ENCODE measurements around the gene TXNL1.
"Not testable (repeated sequence)": the region's sequence is repeated elsewhere in the genome, so short reads cannot be mapped to it uniquely, and the experiment has no call there.

TXNL1 gene

GRCh38 chr18:56638232-56639103 is at the start of gene TXNL1:
Gene TXNL1 (minus strand): TSS chr18:56638592. CDS start chr18:56638440, 152 bp downstream.
- DNase-seq (ENCODE audit: low read depth in 2 of 2, low spot score in 1 of 2), result peak; percentile 98 to 99

GRCh38 chr18:56684277-56684676 is 45.9 kb upstream of the TXNL1 start:
- no peak for DNase-seq (ENCODE audit: low read depth in 2 of 2, low spot score in 1 of 2)

DNA sequence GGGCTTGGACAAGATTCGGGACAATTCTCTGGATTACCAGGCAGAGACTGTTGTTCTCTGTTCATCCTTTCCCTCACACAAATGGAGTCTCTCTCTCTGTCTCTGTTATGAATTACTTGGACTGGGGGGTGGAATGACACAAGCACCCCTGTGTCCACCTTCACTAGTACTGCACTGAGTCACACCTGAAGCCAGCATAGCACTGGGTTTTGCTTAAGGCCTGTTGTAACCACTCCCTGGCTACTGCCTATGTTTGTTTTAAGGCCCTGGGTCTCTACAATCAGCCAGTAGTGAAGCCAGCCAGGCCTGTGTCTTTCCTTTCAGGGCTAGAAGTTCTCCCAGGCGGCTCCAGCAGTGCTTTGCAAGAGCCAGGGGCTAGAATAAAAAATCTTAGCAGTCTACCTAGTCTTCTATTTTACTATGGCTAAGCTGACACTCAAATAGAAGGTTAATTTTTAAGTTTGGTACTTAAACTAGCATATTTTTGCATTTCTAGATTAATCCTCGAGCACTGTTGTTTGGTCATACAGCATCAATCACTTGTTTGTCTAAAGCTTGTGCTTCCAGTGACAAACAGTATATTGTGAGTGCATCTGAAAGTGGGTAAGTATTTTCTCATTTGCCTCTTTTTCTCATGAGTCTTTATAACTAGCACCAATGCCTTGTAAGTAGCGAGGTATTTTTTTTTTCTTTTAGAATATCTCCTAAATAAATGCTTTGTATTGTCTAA is 40.6 kb upstream of the TXNL1 start:
- DNase-seq (ENCODE audit: low read depth in 2 of 2, low spot score in 1 of 2), result no peak

DNA sequence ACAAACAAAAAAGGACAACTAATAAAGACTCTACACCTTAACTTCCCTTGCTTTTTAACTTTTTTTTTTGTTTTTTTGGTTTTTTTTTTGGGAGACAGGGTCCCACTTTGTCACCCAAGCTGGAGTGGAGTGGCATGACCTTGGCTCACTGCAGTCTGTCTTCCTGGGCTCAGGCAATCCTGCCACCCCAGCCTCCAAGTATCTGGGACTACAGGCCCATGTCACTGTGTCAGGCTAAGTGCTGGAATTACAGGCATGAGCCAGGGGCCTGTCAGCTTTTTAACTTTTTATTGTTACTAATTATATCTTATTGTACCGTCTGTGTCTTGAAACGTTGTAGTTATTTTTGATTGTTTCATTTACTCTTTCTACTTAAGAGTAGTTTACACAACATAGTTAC is 38.2 kb upstream of the TXNL1 start:
- DNase-seq (ENCODE audit: low read depth in 2 of 2, low spot score in 1 of 2), result no peak

DNA sequence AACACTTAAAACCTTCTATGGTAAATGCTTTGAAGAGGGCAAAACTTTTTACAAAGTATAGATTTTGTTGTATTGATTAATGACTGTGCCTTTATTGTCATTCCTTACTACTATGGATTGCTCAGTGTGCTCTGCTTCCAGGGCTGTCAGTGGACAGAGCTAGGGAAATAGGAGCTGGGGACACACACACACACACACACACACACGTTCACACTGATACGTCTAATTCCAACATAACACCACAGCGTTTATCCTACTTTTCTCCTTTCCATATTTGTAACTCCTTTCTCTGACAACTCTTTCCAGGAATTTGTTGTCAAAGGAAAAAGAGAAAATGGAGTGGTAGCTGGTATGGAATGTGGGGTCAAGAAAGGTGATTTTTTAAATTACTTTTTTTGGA is 34.6 kb upstream of the TXNL1 start:
- DNase-seq (ENCODE audit: low read depth in 2 of 2, low spot score in 1 of 2), result no peak

DNA sequence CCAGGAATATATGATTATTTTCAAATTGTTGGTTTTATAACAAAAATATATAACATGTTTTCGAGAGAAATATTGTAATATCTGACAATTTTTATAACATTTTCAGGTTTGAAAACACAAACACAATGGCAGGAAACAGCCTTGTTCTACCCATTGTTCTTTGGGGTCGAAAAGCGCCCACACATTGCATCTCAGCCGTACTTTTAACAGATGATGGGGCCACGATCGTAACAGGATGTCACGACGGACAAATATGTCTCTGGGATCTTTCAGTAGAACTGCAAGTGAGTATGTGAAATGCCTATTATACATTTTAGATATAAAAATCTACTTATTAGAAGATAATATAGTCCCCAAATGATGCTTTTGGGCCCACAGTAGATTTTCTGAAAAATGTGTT is 34.0 kb upstream of the TXNL1 start:
- no peak for DNase-seq (ENCODE audit: low read depth in 2 of 2, low spot score in 1 of 2)

DNA sequence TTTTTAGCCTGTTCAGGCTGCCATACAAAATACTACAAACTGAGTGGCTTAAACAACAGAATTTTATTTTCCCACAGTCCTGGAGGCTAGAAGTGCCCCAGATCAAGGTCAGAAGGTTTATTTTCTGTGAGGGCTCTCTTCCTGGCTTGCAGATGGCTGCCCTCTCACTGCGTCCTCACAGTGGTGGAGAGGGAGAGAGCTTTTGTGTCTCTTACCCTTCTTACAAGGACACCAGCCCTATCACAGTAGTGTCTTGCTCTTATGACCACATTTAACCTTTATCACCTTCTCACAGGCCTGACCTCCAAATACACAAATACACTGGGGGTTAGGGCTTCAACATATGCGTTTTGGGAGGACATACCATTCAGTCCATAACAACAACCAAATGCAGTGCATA is 24.5 kb upstream of the TXNL1 start:
- DNase-seq (ENCODE audit: low read depth in 2 of 2, low spot score in 1 of 2), result no peak

DNA sequence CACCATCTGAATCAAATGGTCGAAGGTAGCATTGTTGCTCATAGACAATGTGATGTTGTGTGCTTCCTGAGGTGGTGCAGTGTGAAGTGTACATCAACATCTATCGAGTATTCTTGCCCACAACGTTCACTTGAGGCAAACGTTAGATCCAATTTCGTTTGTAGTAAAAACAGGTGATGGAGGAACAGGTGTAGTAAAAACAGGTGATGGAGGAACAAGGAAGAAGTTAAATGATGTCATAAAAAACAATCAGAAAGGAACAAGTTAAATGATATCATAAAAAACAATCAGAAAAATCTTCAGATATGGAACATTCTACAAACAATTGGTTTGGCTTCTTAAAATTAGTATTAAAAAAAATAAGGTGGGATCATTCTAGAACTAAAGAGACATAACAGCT is 24.1 kb upstream of the TXNL1 start:
- no peak for DNase-seq (ENCODE audit: low read depth in 2 of 2, low spot score in 1 of 2)

- no peak for DNase-seq (ENCODE audit: low read depth in 2 of 2, low spot score in 1 of 2)
Measured at GRCh38 chr18:56662063-56662408, 23.6 kb upstream of the TXNL1 start.

- DNase-seq (ENCODE audit: low read depth in 2 of 2, low spot score in 1 of 2), result no peak
Measured at GRCh38 chr18:56661360-56662062, 23.1 kb upstream of the TXNL1 start.

DNA sequence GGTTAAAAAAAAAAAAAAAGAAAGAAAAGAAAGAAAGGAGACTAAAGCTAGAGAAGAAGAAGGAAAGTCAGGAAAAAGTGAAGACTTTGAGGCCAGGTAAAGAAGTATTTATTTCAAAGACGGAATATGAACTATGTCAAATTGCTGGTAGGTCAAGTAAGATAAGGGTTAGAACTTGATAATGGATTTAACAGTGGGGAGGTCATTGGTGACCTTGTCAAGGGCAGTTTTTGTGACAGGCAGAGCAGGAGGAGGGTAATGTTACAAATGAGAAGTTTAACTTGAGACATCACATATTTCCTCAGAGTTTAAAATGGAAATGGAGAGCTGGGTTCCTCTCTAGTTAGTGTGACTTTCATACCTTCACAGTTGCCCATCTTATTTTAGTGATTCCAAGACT is 22.3 kb upstream of the TXNL1 start:
- DNase-seq (ENCODE audit: low read depth in 2 of 2, low spot score in 1 of 2), result no peak

DNA sequence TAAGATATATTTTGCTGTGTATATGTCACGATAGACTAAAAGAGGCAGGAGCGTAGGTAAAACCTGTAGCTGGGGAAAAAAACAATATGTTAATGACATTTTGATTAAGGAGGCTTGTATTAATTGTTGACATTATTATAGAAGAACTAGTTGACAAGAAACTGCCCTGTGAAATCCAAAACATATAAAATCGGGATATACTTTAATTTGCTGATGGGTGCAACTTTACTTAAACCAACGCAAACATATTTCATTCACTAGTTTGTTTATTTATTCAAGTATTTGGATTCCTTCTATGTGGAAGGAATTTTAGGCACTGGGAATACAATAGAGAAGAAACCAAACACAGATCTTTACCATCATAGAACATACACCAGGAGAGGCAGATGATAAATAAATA is 20.7 kb upstream of the TXNL1 start:
- DNase-seq (ENCODE audit: low read depth in 2 of 2, low spot score in 1 of 2), result no peak

DNA sequence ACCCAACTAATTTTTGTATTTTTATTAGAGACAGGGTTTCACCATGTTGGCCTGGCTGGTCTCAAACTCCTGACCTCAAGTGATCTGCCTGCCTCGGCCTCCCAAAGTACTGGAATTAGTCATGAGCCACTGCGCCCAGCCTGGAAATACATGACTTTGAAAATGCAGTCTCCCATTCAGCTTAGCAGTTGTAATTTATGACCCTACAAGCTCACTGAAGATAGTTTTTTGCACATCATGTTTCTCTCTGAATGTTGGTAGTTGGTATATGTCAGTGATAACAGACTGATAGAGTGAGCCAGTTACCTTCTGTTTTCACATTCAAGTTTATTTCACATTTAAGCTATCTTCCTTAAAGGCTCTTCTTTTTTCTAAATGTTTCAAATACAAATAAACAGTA is 19.9 kb upstream of the TXNL1 start:
- no peak for DNase-seq (ENCODE audit: low read depth in 2 of 2, low spot score in 1 of 2)

DNA sequence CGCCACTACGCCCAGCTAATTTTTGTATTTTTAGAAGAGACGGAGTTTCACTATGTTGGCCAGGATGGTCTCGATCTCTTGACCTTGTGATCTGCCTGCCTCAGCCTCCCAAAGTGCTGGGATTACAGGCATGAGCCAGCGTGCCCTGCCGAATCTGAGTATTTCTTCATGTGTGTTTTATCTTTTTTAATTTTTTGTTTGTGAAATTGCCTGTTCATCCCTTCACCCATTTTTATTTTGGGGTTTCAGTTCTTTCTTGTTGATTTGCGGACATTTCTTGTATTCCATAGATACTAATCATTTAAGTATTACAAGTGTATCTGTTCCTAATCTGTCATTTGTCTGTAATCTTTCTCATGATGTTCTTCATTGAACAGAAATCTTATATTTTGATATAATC is 15.9 kb upstream of the TXNL1 start:
- DNase-seq (ENCODE audit: low read depth in 2 of 2, low spot score in 1 of 2), result not testable (repeated sequence)

DNA sequence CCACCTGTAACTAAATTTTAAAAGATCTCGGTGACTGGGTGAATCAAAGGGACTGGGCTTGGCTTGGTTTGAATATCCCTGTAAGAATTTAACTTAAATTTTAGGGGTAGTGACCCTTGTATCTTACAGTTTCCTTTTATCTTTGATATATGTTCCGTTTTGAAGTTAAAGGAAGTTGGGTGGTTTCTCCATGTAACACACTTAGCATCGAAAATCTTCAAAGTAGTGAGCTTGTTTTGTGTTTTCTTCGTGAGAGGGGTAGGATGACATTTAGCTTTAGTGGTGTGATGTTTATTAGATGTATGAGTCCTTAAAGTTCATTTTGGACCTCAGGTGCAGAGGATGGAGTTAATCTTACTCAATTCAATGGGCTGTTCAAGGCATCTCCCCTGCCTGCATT is 14.4 kb upstream of the TXNL1 start:
- DNase-seq (ENCODE audit: low read depth in 2 of 2, low spot score in 1 of 2), result no peak

DNA sequence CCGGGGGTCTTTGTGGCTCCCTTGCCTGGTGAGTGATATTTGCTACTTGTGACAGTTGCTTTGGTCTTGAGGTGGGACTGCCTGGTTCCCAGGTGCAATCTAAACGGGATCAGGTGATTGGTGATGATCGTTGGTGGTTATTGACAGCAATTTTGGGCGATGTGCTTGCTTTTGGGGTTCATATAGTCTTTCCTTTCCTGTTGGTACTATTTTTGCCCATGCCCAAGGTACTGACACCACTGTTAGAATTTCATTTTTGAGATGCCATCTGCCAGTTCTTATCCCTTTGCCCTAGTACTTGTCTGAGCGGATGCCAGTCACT is 13.3 kb upstream of the TXNL1 start:
- no peak for DNase-seq (ENCODE audit: low read depth in 2 of 2, low spot score in 1 of 2)

DNA sequence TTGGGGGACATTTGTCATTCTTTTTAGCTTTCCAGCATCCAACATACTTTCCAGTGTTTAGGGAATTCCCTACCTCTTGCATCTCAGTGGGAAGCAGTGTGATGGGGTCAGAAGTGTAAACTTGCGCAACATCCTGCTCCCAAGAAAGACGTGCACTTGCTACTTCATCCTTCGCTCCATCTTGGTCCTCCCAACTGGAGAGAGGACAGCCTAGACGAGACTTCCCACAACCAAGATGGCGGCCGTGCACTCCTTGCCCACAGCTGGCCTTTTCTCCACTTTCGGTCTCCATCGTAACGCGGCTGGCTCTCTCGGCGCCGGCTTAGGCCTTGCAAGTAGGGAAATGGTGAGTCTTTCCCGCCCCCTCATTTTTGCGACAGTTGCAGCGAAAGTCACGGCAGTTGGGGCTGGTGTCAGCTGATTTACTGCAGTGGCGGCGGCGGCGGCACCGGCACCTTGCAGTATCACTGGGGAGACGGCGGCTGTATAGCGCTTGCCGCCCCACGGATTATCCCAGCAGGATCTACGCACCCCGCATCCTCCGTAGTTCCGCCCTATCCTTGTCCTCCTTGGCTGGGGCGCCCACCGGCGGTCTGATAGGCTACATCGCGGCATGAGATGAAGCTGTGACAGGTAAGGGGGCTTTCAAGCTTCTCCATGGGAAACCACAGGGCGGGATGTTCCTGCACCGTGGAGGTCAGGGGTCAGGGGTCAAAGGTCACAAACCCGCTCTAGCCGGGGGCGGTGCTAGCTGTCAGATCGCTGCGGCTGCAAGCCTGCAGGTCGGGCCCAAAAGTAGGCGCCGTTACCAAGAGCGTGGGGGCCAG is 12.8 kb upstream of the TXNL1 start, which contains the start of gene WDR7:
Gene WDR7, plus strand, starts transcription at position 416 of the 827 bp plus-strand sequence. CDS start 21,157 bp downstream, outside the sequence.
- peak; percentile 84 to 90 for DNase-seq (ENCODE audit: low read depth in 2 of 2, low spot score in 1 of 2)

DNA sequence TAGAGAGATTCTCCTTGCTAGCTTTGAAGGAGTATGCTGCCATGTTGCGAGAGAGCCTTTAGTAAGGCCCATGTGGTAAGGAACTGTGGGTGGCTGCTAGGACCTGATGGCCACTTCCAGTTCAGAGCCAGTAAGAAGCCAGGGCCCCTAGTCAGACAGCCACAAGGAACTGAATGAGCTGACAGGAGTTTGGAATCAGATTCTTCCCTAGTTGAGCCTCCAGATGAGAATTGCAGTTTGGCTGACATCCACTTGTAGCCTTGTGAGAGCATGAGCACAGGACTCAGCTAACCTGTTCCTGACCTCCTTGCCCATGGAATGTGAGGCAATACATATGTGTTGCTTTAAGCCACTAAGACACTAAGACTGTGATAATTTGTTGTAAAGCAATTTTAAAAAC is 11.6 kb upstream of the TXNL1 start:
- no peak for DNase-seq (ENCODE audit: low read depth in 2 of 2, low spot score in 1 of 2)

GRCh38 chr18:56647951-56648893 is 9.8 kb upstream of the TXNL1 start:
- no peak for DNase-seq (ENCODE audit: low read depth in 2 of 2, low spot score in 1 of 2)

GRCh38 chr18:56647071-56647470 is 8.7 kb upstream of the TXNL1 start:
- DNase-seq (ENCODE audit: low read depth in 2 of 2, low spot score in 1 of 2), result no peak

Data from stimulated activated CD8-positive, alpha-beta memory T cell treated with anti-CD3 and anti-CD28 coated beads, Interleukin-4, amount 100 ng/mL, for 1 hour (primary cell).